H9 (cell line): Measurements from ENCODE around the gene VASP. TPM values are rescaled to one million over a fixed set of nuclear protein-coding genes. Genes with fewer than 3 reads are reported as not detected.
A peak's percentile ranks its signal among the peaks of the same experiment; 100 is the strongest.

Experiments used
- DNase-seq: peaks from one replicate; pipeline ENCODE4 v3.0.0-alpha.2; 2017
- H2AFZ ChIP-seq: one replicate; pipeline ENCODE4 v1.6.1; 2013; ENCODE audit warnings: mild to moderate bottlenecking, low read length, control low read depth, moderate library complexity
- H2AK5ac ChIP-seq: 2 replicates; pipeline ENCODE4 v1.6.1; 2013; ENCODE audit warnings: low read length, control low read depth, mixed read lengths; ENCODE audit not compliant: insufficient read length
- H2BK120ac ChIP-seq: one replicate; pipeline ENCODE4 v1.6.1; 2013; ENCODE audit warnings: low read depth, mild to moderate bottlenecking, low read length, control low read depth, inconsistent platforms; ENCODE audit not compliant: poor library complexity, severe bottlenecking
- H2BK12ac ChIP-seq: 2 replicates; pipeline ENCODE4 v1.6.1; 2013; ENCODE audit warnings: low read length, control low read depth, mixed read lengths, low read depth; ENCODE audit not compliant: insufficient read length
- H2BK15ac ChIP-seq: 2 replicates; pipeline ENCODE4 v1.6.1; 2013; ENCODE audit warnings: low read depth, low read length, control low read depth
- H2BK20ac ChIP-seq: one replicate; pipeline ENCODE4 v1.6.1; 2013; ENCODE audit warnings: low read depth, mild to moderate bottlenecking, low read length, control low read depth, inconsistent platforms; ENCODE audit not compliant: poor library complexity, severe bottlenecking
- H2BK5ac ChIP-seq: 2 replicates; pipeline ENCODE4 v1.6.1; 2013; ENCODE audit warnings: low read length, control low read depth, mixed read lengths; ENCODE audit not compliant: insufficient read length
- H3K14ac ChIP-seq: 2 replicates; pipeline ENCODE4 v1.6.1; 2013; ENCODE audit warnings: low read length, control low read depth; ENCODE audit not compliant: insufficient read depth
- H3K18ac ChIP-seq: 2 replicates; pipeline ENCODE4 v1.6.1; 2013; ENCODE audit warnings: low read depth, mild to moderate bottlenecking, mixed read lengths, low read length, control low read depth; ENCODE audit not compliant: insufficient read length
- H3K23ac ChIP-seq: 2 replicates; pipeline ENCODE4 v1.6.1; 2013; ENCODE audit warnings: low read length, control low read depth, mixed read lengths, low read depth; ENCODE audit not compliant: insufficient read length
- H3K23me2 ChIP-seq: 2 replicates; pipeline ENCODE4 v1.6.1; 2013; ENCODE audit warnings: low read depth, mild to moderate bottlenecking, mixed read lengths, low read length, control low read depth; ENCODE audit not compliant: insufficient read length, poor library complexity, severe bottlenecking
- H3K27ac ChIP-seq: 2 replicates; pipeline ENCODE4 v1.5.1; 2013; ENCODE audit warnings: low read length, control low read depth, mixed read lengths, low read depth; ENCODE audit not compliant: insufficient read length
- H3K27me3 ChIP-seq: 2 replicates; pipeline ENCODE4 v1.6.1; 2013; ENCODE audit warnings: low read length, control low read depth, inconsistent platforms; ENCODE audit not compliant: insufficient read depth
- H3K4ac ChIP-seq: 2 replicates; pipeline ENCODE4 v1.6.1; 2013; ENCODE audit warnings: low read depth, mild to moderate bottlenecking, control low read depth, inconsistent platforms, low read length, moderate library complexity
- H3K4me1 ChIP-seq: 2 replicates; pipeline ENCODE4 v1.6.1; 2013; ENCODE audit warnings: low read length, control low read depth, inconsistent platforms; ENCODE audit not compliant: insufficient read depth
- H3K4me2 ChIP-seq: 2 replicates; pipeline ENCODE4 v1.6.1; 2013; ENCODE audit warnings: low read length, control low read depth, mixed read lengths; ENCODE audit not compliant: insufficient read length, insufficient read depth
- H3K56ac ChIP-seq: 2 replicates; pipeline ENCODE4 v1.6.1; 2013; ENCODE audit warnings: low read depth, mild to moderate bottlenecking, mixed read lengths, low read length, control low read depth; ENCODE audit not compliant: insufficient read length
- H3K79me1 ChIP-seq: 2 replicates; pipeline ENCODE4 v1.6.1; 2013; ENCODE audit warnings: low read depth, mild to moderate bottlenecking, moderate library complexity, low read length, control low read depth, inconsistent platforms; ENCODE audit not compliant: insufficient read depth, poor library complexity, severe bottlenecking
- H3K79me2 ChIP-seq: 2 replicates; pipeline ENCODE4 v1.6.1; 2013; ENCODE audit warnings: low read length, control low read depth, inconsistent platforms; ENCODE audit not compliant: insufficient read depth
- H3K9ac ChIP-seq: 2 replicates; pipeline ENCODE4 v1.6.1; 2013; ENCODE audit warnings: low read length, control low read depth, mixed read lengths; ENCODE audit not compliant: insufficient read length; ENCODE audit errors: extremely low read depth
- H3K9me3 ChIP-seq: one replicate; pipeline ENCODE4 v1.6.1; 2013; ENCODE audit warnings: low read depth, low read length, inconsistent platforms; ENCODE audit not compliant: control insufficient read depth
- H3T11ph ChIP-seq: one replicate; pipeline ENCODE4 v1.6.1; 2013; ENCODE audit warnings: mild to moderate bottlenecking, low read length, control low read depth, inconsistent platforms
- H4K20me1 ChIP-seq: one replicate; pipeline ENCODE4 v1.6.1; 2013; ENCODE audit not compliant: control insufficient read depth, insufficient read length, insufficient read depth
- H4K5ac ChIP-seq: 2 replicates; pipeline ENCODE4 v1.6.1; 2013; ENCODE audit warnings: low read depth, mild to moderate bottlenecking, mixed read lengths, low read length, control low read depth; ENCODE audit not compliant: insufficient read length
- H4K8ac ChIP-seq: replicated peaks from 2 replicates; pipeline ENCODE4 v1.6.1; 2013; ENCODE audit warnings: low read length, control low read depth, mixed read lengths, low read depth; ENCODE audit not compliant: insufficient read length
- H4K91ac ChIP-seq: 2 replicates; pipeline ENCODE4 v1.6.1; 2013; ENCODE audit warnings: low read depth, mild to moderate bottlenecking, moderate library complexity, mixed read lengths, low read length, control low read depth; ENCODE audit not compliant: insufficient read length
- H3K27ac Mint-ChIP-seq, 3 experiments: 2 replicates in 2 of 3; 3 replicates in 1 of 3; pipeline ENCODE4 v1.8.0; 2020 to 2021; ENCODE audit warnings: mixed read lengths in 3 of 3, mild to moderate bottlenecking in 1 of 3, moderate library complexity in 1 of 3
- H3K27me3 Mint-ChIP-seq: 2 replicates; pipeline ENCODE4 v1.8.0; 2021; ENCODE audit warnings: low read depth, mild to moderate bottlenecking, moderate library complexity, mixed read lengths
- H3K36me3 Mint-ChIP-seq, 3 experiments: 2 replicates in 2 of 3; 3 replicates in 1 of 3; pipeline ENCODE4 v1.8.0; 2020 to 2021; ENCODE audit warnings: low read depth in 3 of 3, mixed read lengths in 3 of 3; ENCODE audit not compliant: insufficient read depth in 1 of 3
- H3K4me1 Mint-ChIP-seq, 2 experiments: 2 replicates each; pipeline ENCODE4 v1.8.0; 2020; ENCODE audit warnings: mixed read lengths in 2 of 2
- H3K4me3 Mint-ChIP-seq, 2 experiments: 2 replicates in 1 of 2; 3 replicates in 1 of 2; pipeline ENCODE4 v1.8.0; 2020 to 2021; ENCODE audit warnings: mild to moderate bottlenecking in 2 of 2, mixed read lengths in 2 of 2, moderate library complexity in 1 of 2
- H3K9me3 Mint-ChIP-seq, 2 experiments: 2 replicates in 1 of 2; 3 replicates in 1 of 2; pipeline ENCODE4 v1.8.0; 2020; ENCODE audit warnings: mild to moderate bottlenecking in 2 of 2, mixed read lengths in 2 of 2, moderate library complexity in 1 of 2
- WGBS: extraction: QIAGEN DNeasy Blood & Tissue Kit; methylation state at CpG from one replicate; pipeline ENCODE4 v1.1.7; 2013; ENCODE audit warnings: missing lambda C conversion rate, low lambda C conversion rate, mixed read lengths; ENCODE audit not compliant: insufficient read length; ENCODE audit errors: extremely low coverage; 5-methylcytosine and 5-hydroxymethylcytosine counted together
- total RNA-seq: library from RNA; stranded (reverse); gene quantifications from 2 replicates; pipeline ENCODE4 v1.2.1, GENCODE V29; 2021
- TF ChIP-seq, protein P1 (sequence below): fragments of 200-600 bp; sonication (generic); conservative IDR thresholded peaks from 3 replicates; pipeline ENCODE4 v1.8.0; 2021; ENCODE audit warnings: antibody characterized with exemption, mild to moderate bottlenecking

The VASP gene
- total RNA-seq, 1 experiment from 2014 or later: 157 TPM

DNA sequence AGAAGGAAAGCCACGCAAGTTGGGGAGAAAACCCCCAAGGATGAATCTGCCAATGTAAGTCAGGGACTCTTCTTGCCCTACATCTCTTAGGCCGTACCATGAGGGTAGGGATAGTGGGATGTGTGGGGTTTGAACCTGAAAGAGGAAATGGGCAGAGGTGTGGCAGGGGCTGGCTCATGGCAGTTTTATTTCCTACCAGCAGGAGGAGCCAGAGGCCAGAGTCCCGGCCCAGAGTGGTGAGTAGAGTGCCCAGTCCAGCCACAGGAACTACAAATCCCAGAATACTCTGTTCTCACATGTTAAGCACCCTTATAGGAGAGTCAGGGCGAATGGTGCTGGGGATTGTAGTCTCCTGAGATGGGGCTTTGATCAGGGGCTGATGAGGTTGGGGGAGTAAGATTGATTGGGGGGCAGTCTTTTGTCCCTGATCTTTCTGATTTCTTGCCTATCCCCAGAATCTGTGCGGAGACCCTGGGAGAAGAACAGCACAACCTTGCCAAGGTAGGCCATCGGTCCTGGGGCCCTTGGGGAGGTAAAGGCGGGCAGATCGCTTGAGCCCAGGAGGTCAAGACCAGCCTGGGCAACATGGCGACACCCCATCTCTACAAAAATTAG, 16.5 kb downstream of the VASP start:
- no CpG with 5 or more reads among the region's 9 CpGs for WGBS
- H3K27ac ChIP-seq: no peak overlapping the region

More for the DNA sequence above, 16.5 kb downstream of the VASP start:
- Histone ChIP-seq H2BK15ac (no peak overlapping the region), H2BK120ac (no peak overlapping the region), H3T11ph (no peak overlapping the region), H3K79me1 (no peaks in the 10 kb centered on the region), H3K27me3 (no peaks in the 10 kb centered on the region), H3K14ac (no peak overlapping the region), H4K20me1 (no peaks in the 10 kb centered on the region), H3K23me2 (peaks cover 10% of the 10 kb centered on the region), H2BK5ac (no peak overlapping the region), H3K56ac (no peak overlapping the region), H3K9ac (no peak overlapping the region), H3K23ac (no peak overlapping the region), H3K4me2 (no peak overlapping the region), H3K4me1 (no peaks in the 10 kb centered on the region), H3K9me3 (no peaks in the 10 kb centered on the region), H4K8ac (no peak overlapping the region), H2BK20ac (no peak overlapping the region), H2AFZ (no peak overlapping the region), H4K91ac (no peak overlapping the region), H4K5ac (no peak overlapping the region), H3K79me2 (0 out of 2 replicates have a peak, but pooled peaks cover 2% of the 10 kb centered on the region), H3K4ac (no peak overlapping the region), H2AK5ac (no peak overlapping the region), H2BK12ac (no peak overlapping the region), H3K18ac (no peak overlapping the region)
- Mint-ChIP-seq H3K4me1 (peaks cover 16 to 21% of the 10 kb centered on the region in 2 experiments), H3K9me3 (no peaks in the 10 kb centered on the region), H3K27ac (peak overlapping the region; percentile 82 to 86 (median 83); a peak in 4 of 7 replicates), H3K27me3 (peaks cover under 1% of the 10 kb centered on the region; the same call in 1 of the 2 replicates), H3K4me3 (peak overlapping the region in 1 of 2 experiments; percentile 57; a peak in 1 of 5 replicates), H3K36me3 (peaks cover 30 to 69% (median 47%) of the 10 kb centered on the region in 3 experiments)
- TF ChIP-seq, protein P1, sequence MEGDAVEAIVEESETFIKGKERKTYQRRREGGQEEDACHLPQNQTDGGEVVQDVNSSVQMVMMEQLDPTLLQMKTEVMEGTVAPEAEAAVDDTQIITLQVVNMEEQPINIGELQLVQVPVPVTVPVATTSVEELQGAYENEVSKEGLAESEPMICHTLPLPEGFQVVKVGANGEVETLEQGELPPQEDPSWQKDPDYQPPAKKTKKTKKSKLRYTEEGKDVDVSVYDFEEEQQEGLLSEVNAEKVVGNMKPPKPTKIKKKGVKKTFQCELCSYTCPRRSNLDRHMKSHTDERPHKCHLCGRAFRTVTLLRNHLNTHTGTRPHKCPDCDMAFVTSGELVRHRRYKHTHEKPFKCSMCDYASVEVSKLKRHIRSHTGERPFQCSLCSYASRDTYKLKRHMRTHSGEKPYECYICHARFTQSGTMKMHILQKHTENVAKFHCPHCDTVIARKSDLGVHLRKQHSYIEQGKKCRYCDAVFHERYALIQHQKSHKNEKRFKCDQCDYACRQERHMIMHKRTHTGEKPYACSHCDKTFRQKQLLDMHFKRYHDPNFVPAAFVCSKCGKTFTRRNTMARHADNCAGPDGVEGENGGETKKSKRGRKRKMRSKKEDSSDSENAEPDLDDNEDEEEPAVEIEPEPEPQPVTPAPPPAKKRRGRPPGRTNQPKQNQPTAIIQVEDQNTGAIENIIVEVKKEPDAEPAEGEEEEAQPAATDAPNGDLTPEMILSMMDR: peak; percentile 90
- DNase-seq: peak; percentile 92
